Body of pancreas (tissue), 4 donors: ENCODE measurements around the gene HEYL.

Experiments used
- POLR2A ChIP-seq, 3 donors: fragments of 450-650 bp; IDR thresholded peaks; one replicate each; pipeline ENCODE4 v1.6.1; 2016; ENCODE audit warnings: antibody characterized with exemption in 3 of 3, mild to moderate bottlenecking in 2 of 3
- TF ChIP-seq, protein P1 (sequence below), 7 experiments: fragments of 450-650 bp in 4 of 7; fragments of 200-600 bp in 3 of 7; sonication (generic) in 3 of 7; IDR thresholded peaks; one replicate each; pipeline ENCODE4 v1.5.1; 2016 to 2019; ENCODE audit warnings: antibody characterized with exemption in 7 of 7

DNA sequence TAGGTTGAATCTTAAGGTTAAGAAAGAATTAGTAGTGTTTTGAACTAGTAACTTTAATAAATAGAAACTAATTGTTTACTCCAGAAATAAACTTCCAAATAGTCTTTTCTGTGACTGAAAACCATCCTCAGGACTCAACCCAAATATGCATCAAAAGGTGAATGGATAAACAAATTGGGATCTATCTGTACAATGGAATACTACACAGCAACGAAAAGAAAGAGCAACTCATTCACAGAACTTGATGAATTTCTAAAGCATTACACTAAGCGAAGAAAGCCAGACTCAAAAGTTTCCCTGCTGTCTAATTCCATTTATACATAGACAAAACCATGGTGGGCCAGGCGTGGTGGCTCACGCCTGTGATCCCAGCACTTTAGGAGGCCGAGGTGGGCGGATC, 25.0 kb downstream of the HEYL start:
- TF ChIP-seq, protein P1, sequence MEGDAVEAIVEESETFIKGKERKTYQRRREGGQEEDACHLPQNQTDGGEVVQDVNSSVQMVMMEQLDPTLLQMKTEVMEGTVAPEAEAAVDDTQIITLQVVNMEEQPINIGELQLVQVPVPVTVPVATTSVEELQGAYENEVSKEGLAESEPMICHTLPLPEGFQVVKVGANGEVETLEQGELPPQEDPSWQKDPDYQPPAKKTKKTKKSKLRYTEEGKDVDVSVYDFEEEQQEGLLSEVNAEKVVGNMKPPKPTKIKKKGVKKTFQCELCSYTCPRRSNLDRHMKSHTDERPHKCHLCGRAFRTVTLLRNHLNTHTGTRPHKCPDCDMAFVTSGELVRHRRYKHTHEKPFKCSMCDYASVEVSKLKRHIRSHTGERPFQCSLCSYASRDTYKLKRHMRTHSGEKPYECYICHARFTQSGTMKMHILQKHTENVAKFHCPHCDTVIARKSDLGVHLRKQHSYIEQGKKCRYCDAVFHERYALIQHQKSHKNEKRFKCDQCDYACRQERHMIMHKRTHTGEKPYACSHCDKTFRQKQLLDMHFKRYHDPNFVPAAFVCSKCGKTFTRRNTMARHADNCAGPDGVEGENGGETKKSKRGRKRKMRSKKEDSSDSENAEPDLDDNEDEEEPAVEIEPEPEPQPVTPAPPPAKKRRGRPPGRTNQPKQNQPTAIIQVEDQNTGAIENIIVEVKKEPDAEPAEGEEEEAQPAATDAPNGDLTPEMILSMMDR (IDR thresholded peaks at IDR 0.05) = no peak
- TF ChIP-seq POLR2A (IDR thresholded peaks at IDR 0.05) = no peak
